Gastroesophageal sphincter (tissue), 3 donors: ENCODE results near the gene LFNG.

ENCODE experiments used
- CTCF ChIP-seq, 4 experiments: fragments of 200-600 bp in 2 of 4; fragments of 450-650 bp in 2 of 4; sonication (generic) in 1 of 4; IDR thresholded peaks; one replicate each; pipeline ENCODE4 v1.5.1; 2017 to 2019; ENCODE audit warnings: antibody characterized with exemption in 4 of 4, mild to moderate bottlenecking in 2 of 4, moderate library complexity in 2 of 4
- EP300 ChIP-seq: sonication (generic); formaldehyde crosslinking; IDR thresholded peaks from one replicate; pipeline ENCODE4 v1.6.1; 2017; ENCODE audit warnings: antibody characterized with exemption, mild to moderate bottlenecking
- POLR2A ChIP-seq, 2 donors: fragments of 450-650 bp; IDR thresholded peaks; one replicate each; pipeline ENCODE4 v1.6.1; 2017; ENCODE audit warnings: antibody characterized with exemption in 2 of 2, mild to moderate bottlenecking in 2 of 2, moderate library complexity in 1 of 2
- POLR2AphosphoS5 ChIP-seq: sonication (generic); formaldehyde crosslinking; IDR thresholded peaks from one replicate; pipeline ENCODE4 v1.6.1; 2017; ENCODE audit warnings: antibody characterized with exemption

- TF ChIP-seq EP300 = no peak
- no peak for TF ChIP-seq POLR2A (IDR thresholded peaks at IDR 0.05)
- TF ChIP-seq CTCF (IDR thresholded peaks at IDR 0.05) = no peak
- no peak for TF ChIP-seq POLR2AphosphoS5
Observed at GRCh38 chr7:2554661-2555111, 35.1 kb downstream of the LFNG start.
